Keratinocyte (primary cell): ENCODE measurements around the gene KLHDC7B. TPM values are rescaled to one million over a fixed set of nuclear protein-coding genes. Genes with fewer than 3 reads are reported as not detected.

Experiments used
- DNase-seq: peaks from one replicate; pipeline ENCODE4 v3.0.0-alpha.2; 2011; ENCODE audit warnings: low read depth, missing footprints, low spot score
- FAIRE-seq: peaks from 2 replicates; lab custom pipeline; 2011; peaks lifted over from hg19 to GRCh38; lab: Jason Lieb, UNC
- H2AFZ ChIP-seq: 2 replicates; pipeline ENCODE4 v1.6.0; 2012; ENCODE audit warnings: low read length, control low read depth, inconsistent platforms; ENCODE audit not compliant: control insufficient read depth
- H3K27ac ChIP-seq: 2 replicates; pipeline ENCODE4 v1.5.1; 2011; ENCODE audit warnings: low read length; ENCODE audit not compliant: control insufficient read depth, insufficient read depth
- H3K27me3 ChIP-seq: 3 replicates; pipeline ENCODE4 v1.6.0; 2011; ENCODE audit warnings: low read length; ENCODE audit not compliant: control insufficient read depth, insufficient read depth; ENCODE audit errors: extremely low read depth
- H3K36me3 ChIP-seq, 2 experiments: 2 replicates in 1 of 2; 3 replicates in 1 of 2; pipeline ENCODE4 v1.5.1; 2011; ENCODE audit warnings: low read length in 2 of 2, mild to moderate bottlenecking in 1 of 2; ENCODE audit not compliant: control insufficient read depth in 2 of 2, insufficient read depth in 2 of 2; ENCODE audit errors: extremely low read depth in 1 of 2
- H3K4me1 ChIP-seq: 3 replicates; pipeline ENCODE4 v1.5.1; 2011; ENCODE audit warnings: low read length; ENCODE audit not compliant: control insufficient read depth, insufficient read depth; ENCODE audit errors: extremely low read depth
- H3K4me2 ChIP-seq: 3 replicates; pipeline ENCODE4 v1.6.0; 2011; ENCODE audit warnings: low read depth, low read length; ENCODE audit not compliant: control insufficient read depth, insufficient read depth; ENCODE audit errors: extremely low read depth
- H3K4me3 ChIP-seq, 3 experiments: fragments of 200-600 bp in 1 of 3; sonication (generic) in 1 of 3; 2 replicates in 2 of 3; 3 replicates in 1 of 3; pipeline ENCODE4 v1.5.1; 2011 to 2016; ENCODE audit warnings: low read length in 3 of 3, mild to moderate bottlenecking in 3 of 3, control low read depth in 2 of 3, inconsistent platforms in 1 of 3, low read depth in 1 of 3, mixed read lengths in 1 of 3, mixed run types in 1 of 3, moderate library complexity in 1 of 3; ENCODE audit not compliant: control insufficient read depth in 2 of 3, insufficient read depth in 2 of 3; ENCODE audit errors: extremely low read depth in 1 of 3
- H3K79me2 ChIP-seq: 2 replicates; pipeline ENCODE4 v1.6.0; 2012; ENCODE audit warnings: low read length; ENCODE audit not compliant: control insufficient read depth, insufficient read depth
- H3K9ac ChIP-seq: 3 replicates; pipeline ENCODE4 v1.6.0; 2011; ENCODE audit warnings: low read length; ENCODE audit not compliant: control insufficient read depth, insufficient read depth; ENCODE audit errors: extremely low read depth
- H3K9me1 ChIP-seq: 3 replicates; pipeline ENCODE4 v1.6.0; 2011; ENCODE audit warnings: low read length; ENCODE audit not compliant: control insufficient read depth, insufficient read depth; ENCODE audit errors: extremely low read depth
- H3K9me3 ChIP-seq: 2 replicates; pipeline ENCODE4 v1.5.1; 2012; ENCODE audit warnings: low read depth, low read length; ENCODE audit not compliant: control insufficient read depth
- H4K20me1 ChIP-seq: 3 replicates; pipeline ENCODE4 v1.6.0; 2011; ENCODE audit warnings: low read length; ENCODE audit not compliant: control insufficient read depth, insufficient read depth; ENCODE audit errors: extremely low read depth
- CTCF ChIP-seq, 3 experiments: IDR thresholded peaks in 1 of 3; conservative IDR thresholded peaks in 1 of 3; optimal IDR thresholded peaks in 1 of 3; 2 replicates in 2 of 3; 3 replicates in 1 of 3; pipeline versions ENCODE3 to v1.5.1; 2011; ENCODE audit warnings: low read length in 3 of 3, mild to moderate bottlenecking in 3 of 3, moderate library complexity in 2 of 3, control low read depth in 1 of 3, inconsistent platforms in 1 of 3; ENCODE audit not compliant: insufficient read depth in 2 of 3; ENCODE audit errors: extremely low read depth in 1 of 3
- EZH2 ChIP-seq: IDR thresholded peaks from one replicate; pipeline ENCODE4 v1.6.1; 2012; ENCODE audit warnings: inconsistent platforms, mild to moderate bottlenecking, low read length, moderate library complexity
- dilution Hi-C: fragments of 300-500 bp; cut with MboI; formaldehyde crosslinking; loops from one replicate; pipeline ENCODE4 v1.7.0; 2020; ENCODE audit warnings: low sequenced_read_pairs; ENCODE audit not compliant: extremely low pct_ligation_motif_present
- polyA plus RNA-seq, 5 experiments: library from polyadenylated mRNA; depleted of rRNA in 3 of 5; stranded (reverse) in 3 of 5; stranded (forward) in 1 of 5; unstranded in 1 of 5; fragments of >200 nt; gene quantifications; 1 replicate in 1 of 5; 2 replicates in 3 of 5; 3 replicates in 1 of 5; pipeline versions ENCODE4 v1.2.1 to v1.2.3, GENCODE V29; 2011 to 2012; ENCODE audit warnings: missing spikeins in 2 of 5, low read depth in 1 of 5, low replicate concordance in 1 of 5

The KLHDC7B gene
- polyA plus RNA-seq, 1 donor (not counting 4 experiments of a cell fraction or from before 2014, with no cell fraction given): 0.01 TPM

GRCh38 chr22:50513175-50513574 is 32.5 kb upstream of the KLHDC7B start:
- no peak overlapping the region for H3K4me3 ChIP-seq
- no peaks in the 10 kb centered on the region for H4K20me1 ChIP-seq
- peaks cover 9% of the 10 kb centered on the region for H3K4me1 ChIP-seq
- FAIRE-seq (no peak), DNase-seq (no peak)
- H3K9me3 ChIP-seq: no peaks in the 10 kb centered on the region
- H3K27ac ChIP-seq: no peak overlapping the region
- H2AFZ ChIP-seq: no peak overlapping the region
- TF ChIP-seq EZH2: no peak
- TF ChIP-seq CTCF (optimal IDR thresholded peaks at IDR 0.05 in 1 of 3, IDR thresholded peaks at IDR 0.05 in 1 of 3, conservative IDR thresholded peaks at IDR 0.05 in 1 of 3; ENCODE audit: extremely low read depth in 1 of 3, insufficient read depth in 2 of 3, low read length in 3 of 3): no peak
- dilution Hi-C loops: no loop called here
- no peak overlapping the region for H3K9ac ChIP-seq
- no peaks in the 10 kb centered on the region for H3K27me3 ChIP-seq
- H3K36me3 ChIP-seq: peaks cover 3 to 7% of the 10 kb centered on the region in 2 experiments
- H3K79me2 ChIP-seq: peaks cover 44% of the 10 kb centered on the region
- no peaks in the 10 kb centered on the region for H3K9me1 ChIP-seq
- H3K4me2 ChIP-seq: no peak overlapping the region

- Histone ChIP-seq H3K27ac (no peak overlapping the region), H2AFZ (no peak overlapping the region), H3K9me1 (no peaks in the 10 kb centered on the region), H3K4me3 (no peak overlapping the region), H3K27me3 (no peaks in the 10 kb centered on the region), H4K20me1 (no peaks in the 10 kb centered on the region), H3K79me2 (peaks cover 28% of the 10 kb centered on the region), H3K36me3 (peaks cover 8 to 10% of the 10 kb centered on the region in 2 experiments), H3K9ac (no peak overlapping the region), H3K4me2 (no peak overlapping the region), H3K9me3 (no peaks in the 10 kb centered on the region), H3K4me1 (no peaks in the 10 kb centered on the region)
- TF ChIP-seq CTCF (optimal IDR thresholded peaks at IDR 0.05 in 1 of 3, IDR thresholded peaks at IDR 0.05 in 1 of 3, conservative IDR thresholded peaks at IDR 0.05 in 1 of 3; ENCODE audit: extremely low read depth in 1 of 3, insufficient read depth in 2 of 3, low read length in 3 of 3) (no peak), EZH2 (no peak)
- FAIRE-seq: no peak
- dilution Hi-C loops: no loop called here
- DNase-seq: no peak
Measured at GRCh38 chr22:50516068-50516467, 29.6 kb upstream of the KLHDC7B start.
